GM12878 (cell line): ENCODE data around the gene MRPL16. TPM values are rescaled to one million over a fixed set of nuclear protein-coding genes. Genes with fewer than 3 reads are reported as not detected.
A peak's percentile ranks its signal among the peaks of the same experiment; 100 is the strongest.

Source experiments
- ATAC-seq: fragments of 200-7000 bp; cut with Tn5 transposase; 3 replicates; pipeline ENCODE4 v1.9.1; 2020; ENCODE audit warnings: mild to moderate bottlenecking, moderate library complexity
- BruUV-seq: library from RNA; stranded (reverse); fragments of 400-500 nt; replicated peaks from 2 replicates; lab custom pipeline; 2021; lab: Mats Ljungman, UMichigan
- CTCF ChIA-PET: fragments of 300-600 bp; sonication (Branson Sonifier 250); formaldehyde crosslinking; extraction: SDS; loops from one replicate; lab custom pipeline; 2021; ENCODE audit warnings: inconsistent platforms; lab: Yijun Ruan, JAX
- POLR2A ChIA-PET: fragments of 350-600 bp; formaldehyde crosslinking; extraction: SDS; loops from one replicate; lab custom pipeline; 2021; ENCODE audit warnings: inconsistent platforms; lab: Charles Lee
- RAD21 ChIA-PET: fragments of 300-600 bp; sonication (Branson Sonifier 250); formaldehyde crosslinking; loops from one replicate; lab custom pipeline; 2023; ENCODE audit warnings: antibody characterized with exemption; ENCODE audit not compliant: unreplicated experiment; lab: Charles Lee
- SMC1A ChIA-PET: fragments of 300-600 bp; sonication (Branson Sonifier 250); formaldehyde crosslinking; loops from one replicate; lab custom pipeline; 2023; ENCODE audit not compliant: unreplicated experiment, uncharacterized antibody; lab: Charles Lee
- DNase-seq: peaks from one replicate; pipeline ENCODE4 v3.0.0-alpha.2; 2011; ENCODE audit warnings: low read depth, low spot score
- FAIRE-seq: peaks from 3 replicates; lab custom pipeline; 2011; peaks lifted over from hg19 to GRCh38; lab: Jason Lieb, UNC
- H2AFZ ChIP-seq: 2 replicates; pipeline ENCODE4 v1.6.0; 2011; ENCODE audit warnings: low read depth, low read length, control low read depth; ENCODE audit not compliant: control insufficient read depth
- H3K27ac ChIP-seq: 2 replicates; pipeline ENCODE4 v1.5.1; 2011; ENCODE audit warnings: control low read depth; ENCODE audit not compliant: control insufficient read depth, insufficient read depth
- H3K27me3 ChIP-seq, 2 experiments: replicated peaks in 1 of 2; 2 replicates each; pipeline versions ENCODE4 v1.6.0 to v1.6.1; 2011; ENCODE audit warnings: low read length in 1 of 2; ENCODE audit not compliant: control insufficient read depth in 2 of 2, insufficient read depth in 2 of 2
- H3K36me3 ChIP-seq, 2 experiments: 2 replicates each; pipeline ENCODE4 v1.5.1; 2011; ENCODE audit warnings: low read length in 1 of 2; ENCODE audit not compliant: control insufficient read depth in 2 of 2, insufficient read depth in 2 of 2
- H3K4me1 ChIP-seq: 2 replicates; pipeline ENCODE4 v1.6.1; 2011; ENCODE audit warnings: mild to moderate bottlenecking, low read length, moderate library complexity, mixed read lengths; ENCODE audit not compliant: control insufficient read depth, insufficient read depth
- H3K4me2 ChIP-seq: 2 replicates; pipeline ENCODE4 v1.6.0; 2011; ENCODE audit warnings: control low read depth; ENCODE audit not compliant: control insufficient read depth, insufficient read depth
- H3K4me3 ChIP-seq: fragments of 200-600 bp; sonication (generic); 2 replicates; pipeline ENCODE4 v1.5.1; 2016
- H3K79me2 ChIP-seq: 2 replicates; pipeline ENCODE4 v1.6.0; 2011; ENCODE audit warnings: low read length; ENCODE audit not compliant: control insufficient read depth, insufficient read depth
- H3K9ac ChIP-seq: 2 replicates; pipeline ENCODE4 v1.8.0; 2011; ENCODE audit warnings: low read length, control low read depth, mixed read lengths; ENCODE audit not compliant: control insufficient read depth, insufficient read depth
- H3K9me3 ChIP-seq: replicated peaks from 3 replicates; pipeline ENCODE4 v1.5.1; 2011; ENCODE audit warnings: mild to moderate bottlenecking, low read length; ENCODE audit not compliant: control insufficient read depth, insufficient read depth
- H4K20me1 ChIP-seq: 2 replicates; pipeline ENCODE4 v1.6.0; 2011; ENCODE audit not compliant: control insufficient read depth, insufficient read depth
- BCL3 ChIP-seq: IDR thresholded peaks from 2 replicates; pipeline ENCODE4 v1.6.1; 2011; ENCODE audit warnings: borderline replicate concordance, low read depth, mild to moderate bottlenecking, moderate library complexity, low read length; ENCODE audit not compliant: insufficient read depth, poor library complexity, severe bottlenecking
- MEF2A ChIP-seq: IDR thresholded peaks from 2 replicates; pipeline ENCODE4 v1.6.1; 2011; ENCODE audit warnings: low read depth, mild to moderate bottlenecking, low read length, moderate library complexity; ENCODE audit not compliant: insufficient read depth
- SMARCA5 ChIP-seq: fragments of 450-650 bp; IDR thresholded peaks from 2 replicates; pipeline ENCODE4 v1.6.1; 2017; ENCODE audit warnings: mild to moderate bottlenecking
- WGBS: methylation state at CpG from one replicate; pipeline ENCODE4 v1.1.6; 2016; ENCODE audit warnings: low lambda C conversion rate; ENCODE audit not compliant: insufficient replicate concordance, insufficient coverage; ENCODE audit errors: missing lambda C conversion rate; 5-methylcytosine and 5-hydroxymethylcytosine counted together
- in situ Hi-C: fragments of 300-500 bp; cut with MboI; formaldehyde crosslinking; loops from 9 replicates; pipeline ENCODE4 v1.14.3; 2018; ENCODE audit warnings: mixed read lengths
- intact Hi-C: fragments of 100-400 bp; cut with micrococcal nuclease; formaldehyde crosslinking; loops from one replicate; pipeline ENCODE4 v1.14.2; 2022; ENCODE audit not compliant: unreplicated experiment
- polyA plus RNA-seq, 11 experiments: library from polyadenylated mRNA; depleted of rRNA in 4 of 11; unstranded in 6 of 11; stranded (reverse) in 5 of 11; fragments of >200 nt; fragmentation: Nextera tagmentation in 4 of 11; fragmentation: Illumina TruSeq in 1 of 11; extraction: Ambion mirVana in 4 of 11; extraction: Trizol in 1 of 11; gene quantifications; 1 replicate in 1 of 11; 2 replicates in 10 of 11; pipeline versions ENCODE4 v1.2.1 to v1.2.3, GENCODE V29; 2011 to 2016; ENCODE audit warnings: inconsistent platforms in 2 of 11, missing spikeins in 2 of 11, low read depth in 1 of 11
- total RNA-seq, 4 experiments: library from RNA; depleted of rRNA in 3 of 4; stranded (reverse); fragments of >200 nt in 3 of 4; fragmentation: Illumina TruSeq in 1 of 4; extraction: Trizol in 1 of 4; gene quantifications; 2 replicates each; pipeline versions ENCODE4 v1.2.1 to v1.2.3, GENCODE V29; 2013 to 2021

MRPL16 gene
- total and polyA plus RNA-seq, 10 of the 15 experiments (the other 5 are each of a cell fraction or from before 2014, with no cell fraction given) = 38.2 to 167 (median 106) TPM

GRCh38 chr11:59829358-59829757, 18.8 kb upstream of the MRPL16 start:
- H2AFZ ChIP-seq = no peak overlapping the region
- CTCF ChIA-PET = interaction anchor here (1.4 kb wide), 1 partner anchor 422 kb away, joined by 4 read pairs; no protein-coding TSS in a partner anchor
- in situ Hi-C loops = no loop called here

More at GRCh38 chr11:59829358-59829757, 18.8 kb upstream of the MRPL16 start:
- SMC1A ChIA-PET = interaction anchor here (1.2 to 1.9 kb wide), 2 partner anchors 423 to 516 kb away, joined by 3 to 7 read pairs; no protein-coding TSS in a partner anchor
- FAIRE-seq (no peak), DNase-seq (no peak), ATAC-seq (peak; percentile 32; the same call in 2 of the 3 replicates)
- Histone ChIP-seq H4K20me1 (no peaks in the 10 kb centered on the region), H3K4me3 (no peak overlapping the region), H3K79me2 (no peaks in the 10 kb centered on the region), H3K27ac (no peak overlapping the region), H3K4me2 (peak overlapping the region; percentile 13; the same call in 1 of the 2 replicates), H3K4me1 (no peaks in the 10 kb centered on the region), H3K9me3 (no peaks in the 10 kb centered on the region), H3K27me3 (no peaks in the 10 kb centered on the region), H3K9ac (no peak overlapping the region), H3K36me3 (no peaks in the 10 kb centered on the region)
- WGBS = 0% methylated on average over 3 of the region's 3 CpGs
- intact Hi-C loops = loop anchor here (10.0 kb wide), 1 partner anchor 515 kb away; no protein-coding TSS in a partner anchor
- POLR2A ChIA-PET = interaction anchor here (0.5 kb wide), 1 partner anchor 157 kb away, joined by 4 read pairs; no protein-coding TSS in a partner anchor
- no TSS peak for BruUV-seq
- RAD21 ChIA-PET = interaction anchor here (0.6 to 1.3 kb wide), 2 partner anchors 385 to 422 kb away, joined by 3 read pairs; no protein-coding TSS in a partner anchor
- TF ChIP-seq MEF2A = no peak
- no peak for TF ChIP-seq SMARCA5
- no peak for TF ChIP-seq BCL3
